Stimulated activated CD4-positive, alpha-beta T cell treated with anti-CD3 and anti-CD28 coated beads, Interleukin-4, amount 100 ng/mL, for 24 hours (primary cell): ENCODE results near the gene RPS21.

Experiments
- DNase-seq: peaks from one replicate; pipeline ENCODE4 v3.0.0-alpha.2; 2020

RPS21 gene

DNA sequence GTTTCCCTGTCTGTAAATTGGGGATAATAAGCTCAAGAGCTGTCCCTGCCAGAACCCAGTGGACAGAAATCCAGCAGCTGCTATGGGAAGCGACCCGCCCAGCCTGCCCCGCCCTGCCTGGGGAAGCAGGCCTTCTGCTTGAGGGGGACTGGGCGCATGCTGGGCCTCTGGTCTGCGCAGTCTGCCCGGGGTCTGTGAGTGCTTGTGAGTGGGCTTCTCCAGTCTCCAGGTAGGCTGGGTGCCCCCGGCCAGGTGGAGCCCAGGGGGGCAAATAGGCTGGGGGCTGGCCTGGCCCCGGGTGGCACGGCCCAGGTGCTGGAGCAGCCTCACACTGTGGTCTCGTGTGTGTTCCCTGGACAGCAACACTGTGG is 41.1 kb downstream of the RPS21 start:
- DNase-seq, result no peak

DNA sequence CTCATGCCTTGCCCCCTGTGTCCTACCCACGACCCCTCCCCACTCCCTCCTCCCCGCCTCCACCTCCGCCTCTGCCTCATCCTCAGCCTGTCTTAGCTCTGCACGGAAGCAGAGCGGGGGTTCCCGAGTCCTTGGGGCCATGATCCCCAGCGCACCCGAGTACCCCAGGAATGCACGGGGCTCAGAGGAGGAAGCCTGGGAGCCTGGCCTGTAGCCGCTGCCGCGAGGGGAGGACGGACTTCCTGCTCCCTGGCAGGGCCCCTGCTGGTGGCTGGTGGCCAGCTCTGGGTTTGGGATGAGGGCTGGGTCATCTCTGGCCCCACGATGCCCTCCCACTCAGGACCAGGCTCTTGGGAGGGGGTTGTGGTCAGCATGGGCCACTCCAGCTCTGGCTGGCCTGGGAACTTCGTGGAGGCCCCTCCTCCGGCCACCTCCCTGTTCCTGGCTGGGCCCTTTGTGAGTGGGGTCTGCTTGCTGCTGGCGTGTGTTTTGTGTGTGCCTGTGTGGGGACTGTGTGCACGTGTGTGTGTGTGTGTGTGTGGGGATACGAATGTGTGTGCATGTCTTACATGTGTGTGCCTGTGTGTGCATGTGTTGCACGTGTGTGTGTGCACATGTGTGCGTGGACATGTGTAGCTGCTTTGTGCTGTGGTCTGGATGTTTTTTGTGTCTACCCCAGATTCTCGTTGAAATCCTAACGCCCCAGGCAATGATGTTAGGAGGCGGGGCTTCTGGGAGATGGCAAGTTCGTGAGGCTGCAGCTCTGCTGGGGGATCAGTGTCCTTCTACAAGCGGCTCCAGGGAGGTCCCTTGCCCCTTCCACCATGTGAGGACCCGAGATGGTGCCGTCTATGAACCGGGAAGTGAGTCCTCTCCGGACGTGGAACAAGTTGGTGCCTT is 41.7 kb downstream of the RPS21 start:
- DNase-seq, result no peak

DNA sequence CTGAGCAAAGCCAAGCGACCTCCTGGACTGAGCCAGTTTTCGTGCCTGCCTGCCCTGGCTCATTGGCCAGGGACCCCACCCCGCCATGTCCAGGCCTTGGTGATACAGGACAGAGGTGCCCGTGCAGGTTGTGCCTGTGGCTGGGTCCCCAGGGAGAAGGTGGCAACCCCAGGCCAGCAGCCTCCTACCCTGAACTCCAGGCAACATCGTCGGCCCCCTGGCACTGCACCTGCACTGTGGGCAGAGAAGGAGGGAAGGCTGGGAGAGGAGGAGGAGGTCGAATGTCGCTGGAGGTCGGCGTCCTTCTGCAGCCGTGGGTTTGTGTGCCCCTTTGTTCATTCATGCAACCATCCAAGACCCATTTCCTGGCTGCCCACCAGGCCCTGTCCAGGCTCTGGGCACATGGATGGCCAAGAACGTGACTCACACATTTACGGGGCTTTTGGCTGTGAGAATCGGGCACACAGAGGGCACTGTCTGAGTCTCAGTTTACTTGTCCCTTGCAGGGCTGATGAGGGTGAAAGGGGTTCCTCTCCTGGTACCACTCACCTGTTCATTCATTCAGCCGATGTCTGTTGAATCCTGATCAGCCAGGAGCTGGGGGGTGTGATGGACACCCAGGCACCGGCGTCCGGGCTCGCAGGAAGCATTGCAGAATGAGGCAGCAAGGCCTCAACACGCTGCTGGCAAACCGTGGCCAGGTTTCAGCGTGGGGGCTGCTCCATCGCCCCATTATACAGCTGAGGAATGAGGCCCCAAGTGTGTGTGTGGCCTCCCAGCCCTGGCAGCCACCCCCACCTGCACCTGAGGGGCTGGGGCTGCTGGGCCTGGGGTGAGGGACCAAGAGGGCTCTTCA is 42.8 kb downstream of the RPS21 start:
- DNase-seq, result no peak

GRCh38 chr20:62430311-62430853 is 43.5 kb downstream of the RPS21 start:
- no peak for DNase-seq

DNA sequence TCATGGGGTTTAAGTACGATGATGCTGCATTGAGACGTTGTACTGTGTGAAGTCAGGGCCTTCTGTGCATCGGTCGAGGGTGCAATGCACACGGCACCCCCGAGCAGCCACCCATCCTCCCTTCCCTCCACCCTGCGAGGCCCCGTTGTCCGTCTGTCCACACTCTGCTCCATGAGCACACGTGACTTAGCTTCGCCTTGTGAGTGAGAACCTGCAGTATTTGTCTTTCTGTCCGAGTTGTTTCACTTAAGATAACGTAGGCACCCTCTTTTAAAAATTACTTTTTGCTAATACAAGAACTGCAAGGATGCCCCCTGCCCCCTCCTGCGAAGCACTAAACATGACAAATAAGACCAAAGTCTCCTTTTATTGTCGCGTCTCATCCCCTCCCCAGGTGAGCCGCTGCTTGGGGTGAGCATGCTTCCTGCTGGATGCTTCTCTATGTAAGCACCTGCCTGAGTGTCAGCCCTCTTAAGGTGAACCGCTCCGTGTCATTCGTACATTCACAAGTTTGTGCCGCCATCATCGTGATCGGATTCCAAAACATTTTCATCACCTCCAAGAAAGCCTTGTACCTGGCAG is 44.1 kb downstream of the RPS21 start:
- no peak for DNase-seq

DNA sequence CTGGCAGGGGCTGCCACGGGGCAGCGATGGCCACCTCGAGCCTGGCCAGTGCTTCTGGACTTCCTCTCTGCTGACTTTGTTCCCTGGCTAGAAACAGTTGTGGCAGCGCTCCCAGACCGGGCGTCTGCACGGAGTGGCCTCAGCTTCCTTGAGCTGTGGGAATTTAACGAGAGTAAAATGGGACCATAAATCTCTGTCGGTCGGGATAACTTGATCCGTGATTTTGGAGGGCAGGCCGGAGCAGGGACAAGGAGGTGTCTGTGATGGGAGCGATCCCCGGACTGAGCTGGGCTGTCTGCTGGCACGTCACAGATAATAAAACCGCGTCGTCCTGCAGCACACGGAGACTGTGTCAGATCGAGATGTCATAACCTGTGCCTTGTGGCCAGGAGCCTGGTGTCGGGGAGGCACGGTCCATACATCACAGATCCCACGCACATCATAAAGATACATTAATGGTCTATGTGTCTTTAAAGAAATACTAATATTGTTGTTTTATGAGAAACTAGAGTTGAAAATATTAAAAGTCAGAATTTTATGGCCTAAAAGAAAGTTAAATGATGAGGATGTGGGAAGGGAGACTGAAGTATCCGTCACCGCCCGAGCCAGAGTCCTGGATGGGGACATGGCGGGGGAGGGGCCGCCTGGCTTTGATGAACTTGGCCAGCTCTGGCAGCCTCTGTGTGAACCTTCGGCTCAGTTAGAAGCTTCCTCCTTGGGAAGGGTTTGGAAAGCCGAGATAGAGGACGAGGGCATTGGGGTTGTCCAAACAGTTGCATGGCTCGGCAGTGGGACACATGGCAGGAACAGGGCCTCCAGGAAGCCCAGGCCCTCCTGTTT is 47.0 kb downstream of the RPS21 start:
- no peak for DNase-seq

DNA sequence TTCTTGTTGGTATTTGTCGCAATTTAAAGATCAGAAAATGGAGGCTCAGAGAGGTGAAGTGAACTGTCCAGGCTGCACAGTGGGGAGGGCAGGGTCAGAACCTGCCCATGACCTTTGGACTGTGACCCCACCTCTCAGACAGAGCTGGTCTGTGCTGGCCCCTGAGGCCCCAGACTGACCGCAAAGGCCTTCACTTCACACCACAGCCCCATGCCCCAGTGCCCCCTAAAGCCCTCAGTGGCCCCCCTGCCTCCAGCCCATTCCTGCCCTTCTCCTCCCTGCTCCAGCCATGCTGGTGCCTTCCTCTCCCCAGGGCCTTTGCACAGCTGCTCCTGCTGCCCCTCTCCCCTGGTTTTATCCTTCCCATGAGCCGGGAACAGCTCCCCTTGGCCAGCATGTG is 49.8 kb downstream of the RPS21 start:
- DNase-seq, result no peak

DNA sequence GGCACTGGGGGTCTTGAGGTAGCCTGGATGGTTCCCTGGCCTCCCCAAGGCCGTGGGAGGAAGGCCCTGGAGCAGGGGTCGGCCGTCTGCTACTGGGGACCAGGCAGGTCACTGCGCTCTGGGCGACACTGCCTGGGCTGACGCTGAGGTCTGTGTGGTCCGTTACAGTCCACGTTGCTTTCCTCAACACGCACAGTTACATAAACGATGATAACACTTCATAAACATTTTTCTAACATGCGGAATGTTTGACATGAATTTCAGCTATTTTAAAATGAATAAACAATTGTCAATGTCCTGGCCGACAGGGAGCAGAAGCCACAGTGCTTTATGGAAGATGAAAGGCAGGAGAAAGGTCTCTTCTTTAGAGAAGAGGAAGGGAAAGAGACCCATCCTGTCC is 50.6 kb downstream of the RPS21 start:
- DNase-seq, result no peak

DNA sequence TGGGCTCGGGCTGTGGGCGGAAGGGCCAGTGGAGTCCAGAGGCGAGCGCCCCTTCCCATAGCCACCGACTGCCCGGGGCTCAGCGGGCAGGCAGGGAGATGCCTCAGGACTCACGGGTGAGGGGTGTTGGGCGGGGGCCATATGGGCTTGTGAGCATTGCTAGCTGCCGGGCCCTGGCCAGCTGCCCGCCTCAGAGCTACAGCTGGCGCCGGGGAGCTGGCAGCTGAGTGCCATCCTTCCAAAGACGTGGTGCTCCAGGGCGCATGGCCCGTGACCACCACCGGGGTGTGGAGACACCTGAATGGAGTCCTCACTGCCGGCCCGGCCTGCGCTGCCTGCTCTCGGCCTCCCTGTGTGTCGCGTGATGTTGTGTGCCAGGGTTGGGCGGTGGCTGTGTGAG is 51.0 kb downstream of the RPS21 start:
- DNase-seq, result no peak
